Activated CD4-positive, CD25-positive, alpha-beta regulatory T cell (primary cell): ENCODE measurements around the gene MCUB.

Source experiments
- DNase-seq, 4 experiments: peaks; one replicate each; lab custom pipeline; 2025; lab: John Stamatoyannopoulos, UW

Gene MCUB

GRCh38 chr4:109729718-109730618 is 169.9 kb downstream of the MCUB start, which contains the start of gene PLA2G12A:
TSS of gene PLA2G12A (minus strand) at chr4:109730070. CDS start at chr4:109729809, 261 bp downstream.
- DNase-seq = peak; percentile 46 to 74 (median 60)

GRCh38 chr4:109730619-109731545 is 170.8 kb downstream of the MCUB start:
- no peak for DNase-seq

- DNase-seq = no peak
These were observed 173.7 kb downstream of the MCUB start for GRCh38 chr4:109733728-109734127.

DNA sequence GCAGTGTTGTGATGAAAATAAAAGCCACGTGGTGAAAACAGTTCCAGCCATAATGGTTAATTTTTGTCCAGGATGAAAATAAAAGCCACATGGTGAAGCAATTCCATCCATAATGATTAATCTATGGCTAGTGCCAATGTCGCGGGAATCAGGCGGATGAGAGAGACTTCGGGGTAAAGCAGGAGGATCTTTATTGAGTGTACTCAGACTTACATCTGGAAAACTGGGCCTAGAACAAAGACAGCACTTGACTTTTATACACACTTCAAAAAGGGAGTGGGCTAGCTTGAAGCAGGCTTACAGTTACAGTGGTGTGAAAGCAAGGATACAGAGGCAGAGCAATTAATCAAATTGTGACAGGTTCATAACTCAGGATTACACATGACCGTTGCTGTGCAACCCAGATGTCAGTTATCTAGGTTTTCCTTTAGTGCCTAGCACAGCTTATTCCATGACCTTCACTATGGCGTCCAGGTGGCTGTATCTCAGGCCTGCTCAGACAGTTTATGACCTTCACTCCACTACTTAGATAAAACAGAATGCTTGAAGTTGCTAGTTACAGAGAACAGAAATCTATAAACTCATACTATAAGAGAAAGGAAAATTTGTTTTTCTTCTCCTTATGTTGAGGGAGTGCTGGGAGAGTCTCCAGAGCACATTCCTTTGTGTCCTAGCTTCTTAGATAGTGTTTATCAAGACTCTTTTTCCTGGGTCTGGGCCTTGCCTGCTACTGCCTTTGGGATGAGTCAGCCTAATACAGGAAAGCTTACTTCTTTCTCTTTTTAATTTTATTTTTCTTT is 175.7 kb downstream of the MCUB start:
- no peak for DNase-seq
